ENCODE results near the gene ADAMTS5.

DNA sequence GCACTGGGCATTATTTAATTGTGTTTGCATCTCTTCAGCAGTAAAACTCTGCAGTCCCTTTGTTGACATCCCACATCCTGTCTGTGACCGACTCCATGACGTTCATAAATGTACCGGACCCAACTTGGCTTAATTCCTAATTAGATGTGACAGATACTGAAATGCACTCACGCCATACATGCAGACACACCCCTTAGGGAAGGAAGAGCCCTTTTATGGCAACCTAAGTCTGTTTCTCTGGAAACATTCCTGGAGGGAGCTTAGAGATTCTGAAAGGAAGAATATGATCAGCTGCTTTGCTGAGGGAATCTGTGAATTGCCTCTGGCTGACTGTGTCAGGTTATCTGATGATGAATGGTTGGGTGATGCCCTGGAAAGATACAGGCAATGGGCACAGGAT lies 33.4 kb downstream of the ADAMTS5 start:
- TF ChIP-seq POLR2A (IDR thresholded peaks at IDR 0.05) (no peak), CTCF (IDR thresholded peaks at IDR 0.05) (no peak)

Data from thyroid gland (tissue), 4 donors.